Mesenchymal stem cell (in vitro differentiated cells and primary cell): ENCODE measurements around the gene DRAP1.

ENCODE experiments used
- DNase-seq: peaks from one replicate; pipeline ENCODE4 v3.0.0-alpha.2; 2013
- H2AFZ ChIP-seq: one replicate; pipeline ENCODE4 v1.6.1; 2013; ENCODE audit warnings: low read depth, mild to moderate bottlenecking, control low read depth, inconsistent platforms, low read length, moderate library complexity
- H2AK5ac ChIP-seq: 2 replicates; pipeline ENCODE4 v1.6.1; 2013; ENCODE audit warnings: low read length, moderate library complexity, mild to moderate bottlenecking, inconsistent platforms; ENCODE audit not compliant: severe bottlenecking
- H2BK120ac ChIP-seq: one replicate; pipeline ENCODE4 v1.6.1; 2013; ENCODE audit warnings: low read depth, mild to moderate bottlenecking, inconsistent platforms, low read length, moderate library complexity
- H2BK12ac ChIP-seq, 2 experiments: one replicate each; pipeline ENCODE4 v1.6.1; 2013; ENCODE audit warnings: inconsistent platforms in 2 of 2, low read length in 2 of 2, mild to moderate bottlenecking in 2 of 2, moderate library complexity in 2 of 2, control low read depth in 1 of 2
- H2BK15ac ChIP-seq: one replicate; pipeline ENCODE4 v1.6.1; 2013; ENCODE audit warnings: mild to moderate bottlenecking, low read depth, inconsistent platforms; ENCODE audit not compliant: poor library complexity, severe bottlenecking
- H2BK5ac ChIP-seq: 2 replicates; pipeline ENCODE4 v1.6.1; 2013; ENCODE audit warnings: low read depth, mild to moderate bottlenecking, low read length, control low read depth, inconsistent platforms; ENCODE audit not compliant: poor library complexity, severe bottlenecking
- H3K14ac ChIP-seq, 2 experiments: one replicate each; pipeline ENCODE4 v1.6.1; 2013; ENCODE audit warnings: inconsistent platforms in 2 of 2, low read length in 2 of 2, control low read depth in 1 of 2, mild to moderate bottlenecking in 1 of 2, moderate library complexity in 1 of 2
- H3K18ac ChIP-seq, 2 experiments: one replicate each; pipeline ENCODE4 v1.6.1; 2013; ENCODE audit warnings: inconsistent platforms in 2 of 2, low read length in 2 of 2, control low read depth in 1 of 2, low read depth in 1 of 2, mild to moderate bottlenecking in 1 of 2
- H3K23ac ChIP-seq, 2 experiments: one replicate each; pipeline ENCODE4 v1.6.1; 2013; ENCODE audit warnings: inconsistent platforms in 2 of 2, low read length in 2 of 2, mild to moderate bottlenecking in 2 of 2, moderate library complexity in 2 of 2, control low read depth in 1 of 2
- H3K27ac ChIP-seq: 2 replicates; pipeline ENCODE4 v1.5.1; 2013; ENCODE audit warnings: mild to moderate bottlenecking, moderate library complexity, low read length, control low read depth, inconsistent platforms; ENCODE audit not compliant: poor library complexity, severe bottlenecking
- H3K27me3 ChIP-seq, 2 experiments: 2 replicates each; pipeline versions ENCODE4 v1.6.1 to v1.7.0; 2013; ENCODE audit warnings: low read length in 2 of 2, mild to moderate bottlenecking in 2 of 2, moderate library complexity in 2 of 2, control low read depth in 1 of 2, inconsistent platforms in 1 of 2; ENCODE audit not compliant: control insufficient read depth in 1 of 2, insufficient read depth in 1 of 2
- H3K36me3 ChIP-seq, 2 experiments: 2 replicates each; pipeline versions ENCODE4 v1.6.1 to v1.7.0; 2013; ENCODE audit warnings: low read length in 2 of 2, control low read depth in 1 of 2, inconsistent platforms in 1 of 2, low read depth in 1 of 2, mild to moderate bottlenecking in 1 of 2; ENCODE audit not compliant: insufficient read depth in 2 of 2, control insufficient read depth in 1 of 2
- H3K4ac ChIP-seq, 2 experiments: one replicate each; pipeline ENCODE4 v1.6.1; 2013; ENCODE audit warnings: inconsistent platforms in 2 of 2, low read length in 2 of 2, mild to moderate bottlenecking in 2 of 2, moderate library complexity in 2 of 2, control low read depth in 1 of 2, low read depth in 1 of 2
- H3K4me1 ChIP-seq: 2 replicates; pipeline ENCODE4 v1.6.1; 2013; ENCODE audit warnings: low read depth, low read length, control low read depth; ENCODE audit not compliant: control insufficient read depth, insufficient read depth
- H3K4me2 ChIP-seq: 2 replicates; pipeline ENCODE4 v1.6.1; 2013; ENCODE audit warnings: low read length, mild to moderate bottlenecking, inconsistent platforms; ENCODE audit not compliant: poor library complexity, severe bottlenecking
- H3K4me3 ChIP-seq, 2 experiments: 2 replicates each; pipeline versions ENCODE4 v1.5.1 to v1.7.0; 2013; ENCODE audit warnings: low read length in 2 of 2, mild to moderate bottlenecking in 2 of 2, control low read depth in 1 of 2, low read depth in 1 of 2; ENCODE audit not compliant: insufficient read depth in 1 of 2
- H3K79me1 ChIP-seq: replicated peaks from 2 replicates; pipeline ENCODE4 v1.6.1; 2013; ENCODE audit warnings: mild to moderate bottlenecking, control low read depth, low read length, inconsistent platforms; ENCODE audit not compliant: poor library complexity, severe bottlenecking
- H3K9ac ChIP-seq: 2 replicates; pipeline ENCODE4 v1.7.0; 2013; ENCODE audit warnings: mild to moderate bottlenecking, low read length, moderate library complexity
- H3K9me3 ChIP-seq: 2 replicates; pipeline ENCODE4 v1.7.0; 2013; ENCODE audit warnings: mild to moderate bottlenecking, low read length; ENCODE audit not compliant: control insufficient read depth
- H4K8ac ChIP-seq: one replicate; pipeline ENCODE4 v1.6.1; 2013; ENCODE audit warnings: inconsistent platforms, mild to moderate bottlenecking, low read length, moderate library complexity
- H4K91ac ChIP-seq: one replicate; pipeline ENCODE4 v1.6.1; 2013; ENCODE audit warnings: mild to moderate bottlenecking, low read length, inconsistent platforms
- WGBS: methylation state at CpG from one replicate; pipeline ENCODE4 v1.1.7; 2013; ENCODE audit warnings: mixed read lengths; 5-methylcytosine and 5-hydroxymethylcytosine counted together

DRAP1 gene

GRCh38 chr11:65915101-65915820, 4.0 kb upstream of the DRAP1 start:
- Histone ChIP-seq H3K27me3 (no peaks in the 10 kb centered on the region), H2BK12ac (peak overlapping the region; percentile 94 to 100), H3K23ac (peak overlapping the region; percentile 3 to 92), H2BK5ac (peak overlapping the region; percentile 99), H3K4me3 (peak overlapping the region in 1 of 2 experiments; percentile 4), H3K36me3 (peaks cover 11 to 18% of the 10 kb centered on the region in 2 experiments), H4K8ac (peak overlapping the region; percentile 99), H2AFZ (no peak overlapping the region), H2AK5ac (peak overlapping the region; percentile 100), H3K18ac (peak overlapping the region; percentile 98 to 99), H3K4me1 (peaks cover 63% of the 10 kb centered on the region), H2BK15ac (peak overlapping the region; percentile 96), H3K27ac (peak overlapping the region; percentile 99), H3K9me3 (no peaks in the 10 kb centered on the region), H3K14ac (peak overlapping the region in 1 of 2 experiments; percentile 84), H3K4ac (peak overlapping the region; percentile 97), H2BK120ac (peak overlapping the region; percentile 100), H3K9ac (peak overlapping the region; percentile 87), H3K4me2 (peak overlapping the region; percentile 55), H3K79me1 (peaks cover 14% of the 10 kb centered on the region), H4K91ac (peak overlapping the region; percentile 100)
- peak; percentile 51 for DNase-seq
- 31% methylated on average over 9 of the region's 10 CpGs for WGBS

GRCh38 chr11:65915821-65916251, 3.4 kb upstream of the DRAP1 start:
- peak overlapping the region; percentile 25 to 98 for H3K4me3 ChIP-seq
- H3K4ac ChIP-seq, result peak overlapping the region; percentile 93 to 95
- peak overlapping the region; percentile 91 for H4K91ac ChIP-seq
- no peaks in the 10 kb centered on the region for H3K27me3 ChIP-seq
- peak overlapping the region; percentile 65 to 75 for H2BK12ac ChIP-seq
- peak overlapping the region; percentile 55 for H3K4me2 ChIP-seq
- peak overlapping the region; percentile 86 for H4K8ac ChIP-seq
- peaks cover 68% of the 10 kb centered on the region for H3K4me1 ChIP-seq
- H3K23ac ChIP-seq, result no peak overlapping the region
- 0% methylated on average over 12 of the region's 13 CpGs for WGBS
- peak overlapping the region; percentile 99 for H3K27ac ChIP-seq
- H3K79me1 ChIP-seq, result peaks cover 16% of the 10 kb centered on the region
- H2BK15ac ChIP-seq, result no peak overlapping the region
- H2AFZ ChIP-seq, result no peak overlapping the region
- peak overlapping the region; percentile 93 for H2AK5ac ChIP-seq
- peak; percentile 99 for DNase-seq
- peak overlapping the region; percentile 98 for H3K9ac ChIP-seq
- peak overlapping the region; percentile 95 for H2BK5ac ChIP-seq
- peak overlapping the region; percentile 97 to 98 for H3K18ac ChIP-seq
- no peak overlapping the region for H3K14ac ChIP-seq
- H3K36me3 ChIP-seq, result peaks cover 17 to 24% of the 10 kb centered on the region in 2 experiments
- H2BK120ac ChIP-seq, result peak overlapping the region; percentile 89
- no peaks in the 10 kb centered on the region for H3K9me3 ChIP-seq

GRCh38 chr11:65916391-65916790, 2.8 kb upstream of the DRAP1 start:
- Histone ChIP-seq H3K4me3 (peak overlapping the region in 1 of 2 experiments; percentile 98), H3K79me1 (peaks cover 16% of the 10 kb centered on the region), H2BK120ac (peak overlapping the region; percentile 89), H3K18ac (peak overlapping the region; percentile 81 to 97), H2AK5ac (peak overlapping the region; percentile 93), H3K27me3 (no peaks in the 10 kb centered on the region), H2AFZ (no peak overlapping the region), H3K4me1 (peaks cover 69% of the 10 kb centered on the region), H3K14ac (no peak overlapping the region), H4K91ac (peak overlapping the region; percentile 91), H4K8ac (peak overlapping the region; percentile 86), H2BK15ac (peak overlapping the region; percentile 98), H3K36me3 (peaks cover 22 to 26% of the 10 kb centered on the region in 2 experiments), H3K9me3 (no peaks in the 10 kb centered on the region), H3K23ac (peak overlapping the region in 1 of 2 experiments; percentile 71), H2BK5ac (peak overlapping the region; percentile 95), H3K4ac (peak overlapping the region; percentile 93 to 95), H3K27ac (peak overlapping the region; percentile 99), H3K4me2 (peak overlapping the region; percentile 1), H2BK12ac (peak overlapping the region; percentile 75 to 95), H3K9ac (peak overlapping the region; percentile 98)
- DNase-seq, result no peak
- WGBS, result 64% methylated on average over 6 of the region's 7 CpGs

- H2BK5ac ChIP-seq, result peak overlapping the region; percentile 95
- no peak for DNase-seq
- H3K27me3 ChIP-seq, result no peaks in the 10 kb centered on the region
- H3K4ac ChIP-seq, result peak overlapping the region; percentile 93 to 95
- peak overlapping the region in 1 of 2 experiments; percentile 16 for H3K23ac ChIP-seq
- peak overlapping the region; percentile 98 for H3K9ac ChIP-seq
- H2BK120ac ChIP-seq, result peak overlapping the region; percentile 89
- H2AK5ac ChIP-seq, result peak overlapping the region; percentile 93
- peak overlapping the region in 1 of 2 experiments; percentile 86 for H3K14ac ChIP-seq
- H3K79me1 ChIP-seq, result peaks cover 16% of the 10 kb centered on the region
- peak overlapping the region in 1 of 2 experiments; percentile 98 for H3K4me3 ChIP-seq
- H3K4me2 ChIP-seq, result peak overlapping the region; percentile 25
- H2AFZ ChIP-seq, result no peak overlapping the region
- peak overlapping the region; percentile 97 to 98 for H3K18ac ChIP-seq
- H4K8ac ChIP-seq, result peak overlapping the region; percentile 90
- WGBS, result 86% methylated on average over 3 of the region's 3 CpGs
- H3K9me3 ChIP-seq, result no peaks in the 10 kb centered on the region
- H2BK12ac ChIP-seq, result peak overlapping the region; percentile 75 to 95
- peak overlapping the region; percentile 89 for H4K91ac ChIP-seq
- peaks cover 28 to 30% of the 10 kb centered on the region in 2 experiments for H3K36me3 ChIP-seq
- H2BK15ac ChIP-seq, result peak overlapping the region; percentile 98
- peaks cover 63% of the 10 kb centered on the region for H3K4me1 ChIP-seq
- peak overlapping the region; percentile 99 for H3K27ac ChIP-seq
Observed at GRCh38 chr11:65917077-65917433, 2.2 kb upstream of the DRAP1 start.
